Caco-2 (cell line): ENCODE results near the gene BRINP3. TPM values are rescaled to one million over a fixed set of nuclear protein-coding genes. Genes with fewer than 3 reads are reported as not detected.

Experiments
- BruUV-seq: library from RNA; stranded (reverse); fragments of 400-500 nt; replicated peaks from 2 replicates; lab custom pipeline; 2021; lab: Mats Ljungman, UMichigan
- CTCF ChIA-PET: fragments of 300-600 bp; sonication (Branson Sonifier 250); formaldehyde crosslinking; loops from one replicate; lab custom pipeline; 2022; ENCODE audit warnings: antibody characterized with exemption; lab: Charles Lee
- POLR2A ChIA-PET: fragments of 300-600 bp; sonication (Branson Sonifier 250); formaldehyde crosslinking; loops from one replicate; lab custom pipeline; 2022; ENCODE audit warnings: antibody characterized with exemption; lab: Charles Lee
- DNase-seq, 2 experiments: peaks; one replicate each; pipeline versions ENCODE4 v3.0.0 to v3.0.0-alpha.2; 2020 to 2022
- H3K27me3 ChIP-seq: replicated peaks from 2 replicates; pipeline ENCODE4 v1.6.0; 2011; ENCODE audit warnings: low read length; ENCODE audit not compliant: control insufficient read depth, insufficient read depth
- H3K36me3 ChIP-seq: 2 replicates; pipeline ENCODE4 v1.5.1; 2011; ENCODE audit warnings: low read length; ENCODE audit not compliant: control insufficient read depth, insufficient read depth
- H3K4me1 ChIP-seq: fragments of 250-450 bp; sonication (Bioruptor Pico); 2 replicates; pipeline ENCODE4 v1.5.1; 2020; ENCODE audit warnings: mild to moderate bottlenecking
- H3K4me3 ChIP-seq: 2 replicates; pipeline ENCODE4 v1.5.1; 2011; ENCODE audit warnings: low read depth, mild to moderate bottlenecking, control low read depth, low read length
- H3K9me3 ChIP-seq: fragments of 250-450 bp; sonication (Bioruptor Pico); 2 replicates; pipeline ENCODE4 v1.5.1; 2020; ENCODE audit warnings: mild to moderate bottlenecking, moderate library complexity
- H3K27ac Mint-ChIP-seq: one replicate; pipeline ENCODE4 v1.8.0; 2022; ENCODE audit warnings: mixed read lengths; ENCODE audit not compliant: unreplicated experiment
- H3K27me3 Mint-ChIP-seq: one replicate; pipeline ENCODE4 v1.8.0; 2022; ENCODE audit warnings: mixed read lengths; ENCODE audit not compliant: insufficient read depth, unreplicated experiment
- H3K36me3 Mint-ChIP-seq: one replicate; pipeline ENCODE4 v1.8.0; 2022; ENCODE audit warnings: mild to moderate bottlenecking, mixed read lengths; ENCODE audit not compliant: insufficient read depth, unreplicated experiment
- H3K4me1 Mint-ChIP-seq: one replicate; pipeline ENCODE4 v1.8.0; 2022; ENCODE audit warnings: low read depth, mixed read lengths; ENCODE audit not compliant: unreplicated experiment
- H3K4me3 Mint-ChIP-seq: one replicate; pipeline ENCODE4 v1.8.0; 2022; ENCODE audit warnings: mild to moderate bottlenecking, moderate library complexity, mixed read lengths; ENCODE audit not compliant: unreplicated experiment
- H3K9me3 Mint-ChIP-seq: one replicate; pipeline ENCODE4 v1.8.0; 2022; ENCODE audit warnings: mixed read lengths; ENCODE audit not compliant: unreplicated experiment
- intact Hi-C: fragments of 100-400 bp; cut with micrococcal nuclease; formaldehyde crosslinking; loops from one replicate; pipeline ENCODE4 v1.10.0; 2022; ENCODE audit not compliant: unreplicated experiment
- total RNA-seq: library from RNA; stranded (reverse); gene quantifications from 2 replicates; pipeline ENCODE4 v1.2.3, GENCODE V29; 2022
- TF ChIP-seq, protein P1 (sequence below), 2 experiments: fragments of 200-600 bp in 1 of 2; IDR thresholded peaks; 1 replicate in 1 of 2; 2 replicates in 1 of 2; pipeline versions ENCODE4 v1.5.1 to v1.8.0; 2011 to 2022; ENCODE audit warnings: antibody characterized with exemption in 1 of 2, control low read depth in 1 of 2, inconsistent platforms in 1 of 2, low read depth in 1 of 2, low read length in 1 of 2, mild to moderate bottlenecking in 1 of 2, moderate library complexity in 1 of 2; ENCODE audit not compliant: insufficient read depth in 1 of 2, severe bottlenecking in 1 of 2, unreplicated experiment in 1 of 2

Gene BRINP3
- total RNA-seq, 1 experiment from 2014 or later = not detected

DNA sequence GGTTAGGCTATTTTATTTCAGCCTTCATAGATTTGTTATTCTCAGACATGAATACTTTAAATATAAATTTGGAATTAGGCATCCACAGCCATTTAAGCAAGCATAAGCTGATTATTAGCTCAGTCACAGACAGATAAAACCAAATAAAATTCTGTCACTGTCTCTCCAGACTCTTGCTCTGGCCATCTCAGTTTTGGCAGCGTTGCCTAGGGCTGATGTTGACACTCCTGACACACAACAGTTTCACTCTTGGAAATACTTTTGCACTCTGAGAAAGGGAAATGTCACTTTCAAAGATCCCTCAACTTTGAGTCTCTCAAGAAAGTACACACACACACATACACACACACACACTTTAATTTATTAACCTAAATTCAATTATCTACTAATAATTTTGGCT is 372.7 kb downstream of the BRINP3 start:
- TF ChIP-seq, protein P1, sequence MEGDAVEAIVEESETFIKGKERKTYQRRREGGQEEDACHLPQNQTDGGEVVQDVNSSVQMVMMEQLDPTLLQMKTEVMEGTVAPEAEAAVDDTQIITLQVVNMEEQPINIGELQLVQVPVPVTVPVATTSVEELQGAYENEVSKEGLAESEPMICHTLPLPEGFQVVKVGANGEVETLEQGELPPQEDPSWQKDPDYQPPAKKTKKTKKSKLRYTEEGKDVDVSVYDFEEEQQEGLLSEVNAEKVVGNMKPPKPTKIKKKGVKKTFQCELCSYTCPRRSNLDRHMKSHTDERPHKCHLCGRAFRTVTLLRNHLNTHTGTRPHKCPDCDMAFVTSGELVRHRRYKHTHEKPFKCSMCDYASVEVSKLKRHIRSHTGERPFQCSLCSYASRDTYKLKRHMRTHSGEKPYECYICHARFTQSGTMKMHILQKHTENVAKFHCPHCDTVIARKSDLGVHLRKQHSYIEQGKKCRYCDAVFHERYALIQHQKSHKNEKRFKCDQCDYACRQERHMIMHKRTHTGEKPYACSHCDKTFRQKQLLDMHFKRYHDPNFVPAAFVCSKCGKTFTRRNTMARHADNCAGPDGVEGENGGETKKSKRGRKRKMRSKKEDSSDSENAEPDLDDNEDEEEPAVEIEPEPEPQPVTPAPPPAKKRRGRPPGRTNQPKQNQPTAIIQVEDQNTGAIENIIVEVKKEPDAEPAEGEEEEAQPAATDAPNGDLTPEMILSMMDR (IDR thresholded peaks at IDR 0.05; ENCODE audit: insufficient read depth in 1 of 2, low read depth in 1 of 2, low read length in 1 of 2, severe bottlenecking in 1 of 2, unreplicated experiment in 1 of 2) = no peak
- Mint-ChIP-seq H3K4me3 (no peak overlapping the region), H3K9me3 (no peaks in the 10 kb centered on the region), H3K27ac (no peak overlapping the region), H3K36me3 (peaks cover 6% of the 10 kb centered on the region), H3K27me3 (no peaks in the 10 kb centered on the region), H3K4me1 (peaks cover 6% of the 10 kb centered on the region)
- Histone ChIP-seq H3K27me3 (no peaks in the 10 kb centered on the region), H3K9me3 (no peaks in the 10 kb centered on the region), H3K36me3 (no peaks in the 10 kb centered on the region), H3K4me1 (peaks cover 47% of the 10 kb centered on the region), H3K4me3 (no peak overlapping the region)
- ChIA-PET POLR2A (no interaction called here), CTCF (interaction anchor here (0.8 kb wide), 1 partner anchor 18 kb away, joined by 4 read pairs; no protein-coding TSS in a partner anchor)
- no peak for DNase-seq
- no TSS peak for BruUV-seq
- intact Hi-C loops = no loop called here

DNA sequence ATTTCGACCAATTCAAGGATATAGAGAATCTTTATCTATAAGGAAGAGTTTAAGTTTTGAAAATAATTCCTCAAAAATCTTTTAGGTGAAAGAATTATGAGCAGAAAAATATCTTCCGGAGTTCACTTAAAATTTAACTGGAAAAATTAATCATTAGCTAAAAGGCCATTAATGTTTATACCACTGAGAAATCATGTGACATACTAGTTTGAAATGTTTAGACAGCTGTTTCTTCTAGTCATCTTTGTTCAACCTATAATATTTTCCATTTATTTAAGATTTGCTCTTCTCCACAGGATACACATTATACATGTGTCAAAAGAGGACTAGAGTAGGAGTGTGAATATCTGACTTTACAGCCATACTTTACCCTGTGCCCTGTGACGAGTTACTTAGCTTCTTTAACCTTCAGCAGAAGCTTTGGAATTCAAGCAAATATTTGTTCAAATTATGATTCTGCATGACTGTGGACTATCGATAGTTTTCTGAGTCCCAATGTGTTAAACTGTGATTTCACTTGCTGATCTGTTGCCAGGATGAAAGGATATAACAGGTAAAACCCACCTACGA is 374.8 kb downstream of the BRINP3 start:
- intact Hi-C loops = loop anchor here (1.0 kb wide), 1 partner anchor 77 kb away; no protein-coding TSS in a partner anchor
- no TSS peak for BruUV-seq
- Mint-ChIP-seq H3K36me3 (peaks cover 6% of the 10 kb centered on the region), H3K27ac (peak overlapping the region; percentile 89), H3K9me3 (no peaks in the 10 kb centered on the region), H3K4me1 (peaks cover 6% of the 10 kb centered on the region), H3K4me3 (peak overlapping the region; percentile 63), H3K27me3 (no peaks in the 10 kb centered on the region)
- Histone ChIP-seq H3K4me1 (peaks cover 33% of the 10 kb centered on the region), H3K27me3 (no peaks in the 10 kb centered on the region), H3K9me3 (no peaks in the 10 kb centered on the region), H3K36me3 (no peaks in the 10 kb centered on the region), H3K4me3 (no peak overlapping the region)
- TF ChIP-seq, protein P1 (IDR thresholded peaks at IDR 0.05; ENCODE audit: insufficient read depth in 1 of 2, low read depth in 1 of 2, low read length in 1 of 2, severe bottlenecking in 1 of 2, unreplicated experiment in 1 of 2) = no peak
- peak in 1 of 2 experiments; percentile 33 for DNase-seq
- ChIA-PET CTCF (no interaction called here), POLR2A (no interaction called here)

DNA sequence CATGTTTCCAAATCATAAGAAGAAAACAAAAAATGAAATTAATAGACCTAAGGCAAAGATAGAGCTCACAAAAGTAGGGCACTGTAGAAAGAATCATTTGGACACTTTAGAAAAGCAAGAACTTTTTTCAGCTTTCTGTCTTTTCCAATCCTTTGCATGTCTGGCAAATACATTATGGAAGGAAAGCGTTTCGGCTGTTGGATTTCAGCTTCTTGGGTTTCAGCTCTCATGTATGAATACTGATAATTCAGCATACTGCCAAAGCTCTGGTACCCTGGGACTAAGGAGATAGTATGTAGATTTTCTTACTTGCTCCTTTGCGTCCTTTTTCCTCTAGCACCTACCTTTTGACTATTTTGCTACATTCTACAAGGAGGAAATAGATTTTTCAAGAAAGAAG is 375.9 kb downstream of the BRINP3 start:
- H3K36me3 ChIP-seq = no peaks in the 10 kb centered on the region
- no peaks in the 10 kb centered on the region for H3K9me3 ChIP-seq
- no peaks in the 10 kb centered on the region for H3K9me3 Mint-ChIP-seq
- DNase-seq = no peak
- H3K36me3 Mint-ChIP-seq = peaks cover 6% of the 10 kb centered on the region
- H3K27ac Mint-ChIP-seq = no peak overlapping the region
- intact Hi-C loops = no loop called here
- no peak overlapping the region for H3K4me3 ChIP-seq
- no peaks in the 10 kb centered on the region for H3K27me3 Mint-ChIP-seq
- TF ChIP-seq, protein P1 (IDR thresholded peaks at IDR 0.05; ENCODE audit: insufficient read depth in 1 of 2, low read depth in 1 of 2, low read length in 1 of 2, severe bottlenecking in 1 of 2, unreplicated experiment in 1 of 2) = no peak
- H3K4me1 Mint-ChIP-seq = peaks cover 6% of the 10 kb centered on the region
- ChIA-PET CTCF (no interaction called here), POLR2A (no interaction called here)
- BruUV-seq = no TSS peak
- peaks cover 33% of the 10 kb centered on the region for H3K4me1 ChIP-seq
- no peaks in the 10 kb centered on the region for H3K27me3 ChIP-seq
- no peak overlapping the region for H3K4me3 Mint-ChIP-seq
